Measurements from ENCODE around the gene IHH.

DNA sequence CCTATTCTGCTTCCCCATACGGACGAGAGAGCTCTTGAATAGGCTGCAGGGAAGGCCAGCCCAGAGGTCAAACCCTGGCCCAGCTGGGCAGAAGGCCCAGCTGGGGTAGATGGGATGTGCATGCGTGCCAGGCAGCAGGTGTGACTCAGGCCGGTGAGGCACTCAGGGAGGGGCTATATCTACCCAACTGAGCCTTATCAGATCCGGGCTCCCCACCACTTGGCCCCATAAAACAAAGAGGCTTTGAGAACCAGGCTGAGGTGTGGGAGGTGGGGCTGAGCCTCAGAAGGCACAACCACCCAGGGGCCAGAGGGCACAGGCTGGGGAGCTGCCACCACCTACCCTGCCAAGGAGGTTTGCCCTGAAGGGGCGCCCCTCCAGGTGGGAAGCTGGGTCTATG, 11.4 kb downstream of the IHH start:
- TF ChIP-seq POLR2A (IDR thresholded peaks at IDR 0.05; ENCODE audit: low read length): no peak
- no peak for TF ChIP-seq GATA1 (IDR thresholded peaks at IDR 0.05; ENCODE audit: low read depth, low read length)
